Hepatocyte (in vitro differentiated cells): Measurements from ENCODE around the gene ARHGEF38. TPM values are rescaled to one million over a fixed set of nuclear protein-coding genes. Genes with fewer than 3 reads are reported as not detected.

Source experiments
- DNase-seq: peaks from one replicate; pipeline ENCODE4 v3.0.0-alpha.2; 2016; ENCODE audit warnings: low spot score
- H2AFZ ChIP-seq: fragments of 200-600 bp; sonication (generic); 2 replicates; pipeline ENCODE4 v1.6.0; 2016; ENCODE audit warnings: antibody characterized with exemption, mild to moderate bottlenecking
- H3K27ac ChIP-seq: fragments of 200-600 bp; sonication (generic); 2 replicates; pipeline ENCODE4 v1.5.1; 2016; ENCODE audit warnings: mild to moderate bottlenecking
- H3K27me3 ChIP-seq: fragments of 200-600 bp; sonication (generic); 2 replicates; pipeline ENCODE4 v1.6.1; 2016
- H3K36me3 ChIP-seq: fragments of 200-600 bp; sonication (generic); replicated peaks from 2 replicates; pipeline ENCODE4 v1.5.1; 2016; ENCODE audit warnings: low read depth; ENCODE audit not compliant: insufficient read depth
- H3K4me1 ChIP-seq: fragments of 200-600 bp; sonication (generic); 2 replicates; pipeline ENCODE4 v1.5.1; 2016; ENCODE audit warnings: mild to moderate bottlenecking, moderate library complexity; ENCODE audit not compliant: insufficient read depth
- H3K4me2 ChIP-seq: fragments of 200-600 bp; sonication (generic); 2 replicates; pipeline ENCODE4 v1.6.0; 2016
- H3K4me3 ChIP-seq: fragments of 200-600 bp; sonication (generic); 2 replicates; pipeline ENCODE4 v1.5.1; 2016; ENCODE audit warnings: mild to moderate bottlenecking
- H3K79me2 ChIP-seq: fragments of 200-600 bp; sonication (generic); 2 replicates; pipeline ENCODE4 v1.6.0; 2017; ENCODE audit warnings: mild to moderate bottlenecking
- H3K9me2 ChIP-seq: fragments of 200-600 bp; sonication (generic); replicated peaks from 2 replicates; pipeline ENCODE4 v1.6.0; 2017; ENCODE audit warnings: mild to moderate bottlenecking; ENCODE audit not compliant: insufficient read depth
- H3K9me3 ChIP-seq: fragments of 200-600 bp; sonication (generic); 2 replicates; pipeline ENCODE4 v1.5.1; 2016; ENCODE audit warnings: low read depth, mild to moderate bottlenecking
- H4K20me1 ChIP-seq: fragments of 200-600 bp; sonication (generic); 2 replicates; pipeline ENCODE4 v1.6.0; 2016; ENCODE audit warnings: mild to moderate bottlenecking; ENCODE audit not compliant: insufficient read depth, poor library complexity, severe bottlenecking
- CTCF ChIP-seq: fragments of 200-600 bp; sonication (generic); IDR thresholded peaks from 2 replicates; pipeline ENCODE4 v1.5.1; 2016; ENCODE audit warnings: antibody characterized with exemption, mild to moderate bottlenecking; ENCODE audit not compliant: poor library complexity
- EZH2 ChIP-seq: fragments of 200-600 bp; sonication (generic); IDR thresholded peaks from 2 replicates; pipeline ENCODE4 v1.6.1; 2016; ENCODE audit warnings: antibody characterized with exemption, mild to moderate bottlenecking, borderline replicate concordance
- EZH2phosphoT487 ChIP-seq: fragments of 200-600 bp; sonication (generic); IDR thresholded peaks from one replicate; pipeline ENCODE4 v1.6.1; 2018; ENCODE audit warnings: antibody characterized with exemption, mild to moderate bottlenecking, low read depth, moderate library complexity; ENCODE audit not compliant: unreplicated experiment, severe bottlenecking
- WGBS: methylation state at CpG from one replicate; pipeline ENCODE4 v1.1.6; 2016; ENCODE audit warnings: low lambda C conversion rate; ENCODE audit errors: missing lambda C conversion rate; 5-methylcytosine and 5-hydroxymethylcytosine counted together
- polyA plus RNA-seq: library from polyadenylated mRNA; unstranded; fragments of >200 nt; fragmentation: Nextera tagmentation; extraction: Ambion mirVana; gene quantifications from 2 replicates; pipeline ENCODE4 v1.2.1, GENCODE V29; 2016
- total RNA-seq: library from RNA; depleted of rRNA; stranded (reverse); fragments of >200 nt; gene quantifications from 2 replicates; pipeline ENCODE4 v1.2.3, GENCODE V29; 2014

ARHGEF38 gene
- total and polyA plus RNA-seq, 2 experiments from 2014 or later = 2.0 to 4.0 TPM

- no peak overlapping the region for H3K27ac ChIP-seq
- H3K4me3 ChIP-seq = no peak overlapping the region
- no peaks in the 10 kb centered on the region for H4K20me1 ChIP-seq
- no peaks in the 10 kb centered on the region for H3K9me2 ChIP-seq
- 86% methylated on average over 3 of the region's 3 CpGs for WGBS
- H3K9me3 ChIP-seq = no peaks in the 10 kb centered on the region
- H3K79me2 ChIP-seq = no peaks in the 10 kb centered on the region
- H3K27me3 ChIP-seq = no peaks in the 10 kb centered on the region
- H3K36me3 ChIP-seq = no peaks in the 10 kb centered on the region
- DNase-seq = no peak
- no peak overlapping the region for H3K4me2 ChIP-seq
- TF ChIP-seq EZH2 (no peak), EZH2phosphoT487 (no peak), CTCF (no peak)
- H3K4me1 ChIP-seq = peaks cover 5% of the 10 kb centered on the region
- no peak overlapping the region for H2AFZ ChIP-seq
Observed at GRCh38 chr4:105632599-105632998, 80.2 kb downstream of the ARHGEF38 start.

- no peak overlapping the region for H3K27ac ChIP-seq
Observed at GRCh38 chr4:105633241-105633640, 80.8 kb downstream of the ARHGEF38 start.

GRCh38 chr4:105634402-105635080 is 82.1 kb downstream of the ARHGEF38 start:
- no peaks in the 10 kb centered on the region for H3K27me3 ChIP-seq
- no peaks in the 10 kb centered on the region for H4K20me1 ChIP-seq
- H3K36me3 ChIP-seq = no peaks in the 10 kb centered on the region
- H3K9me2 ChIP-seq = no peaks in the 10 kb centered on the region
- H3K4me1 ChIP-seq = peaks cover 9% of the 10 kb centered on the region
- H2AFZ ChIP-seq = no peak overlapping the region
- no peak overlapping the region for H3K27ac ChIP-seq
- no peak for TF ChIP-seq EZH2
- no peak for TF ChIP-seq EZH2phosphoT487
- no peak for TF ChIP-seq CTCF
- 53% methylated on average over 1 of the region's 1 CpG for WGBS
- no peak for DNase-seq
- H3K4me3 ChIP-seq = no peak overlapping the region
- H3K79me2 ChIP-seq = no peaks in the 10 kb centered on the region
- H3K4me2 ChIP-seq = no peak overlapping the region
- H3K9me3 ChIP-seq = no peaks in the 10 kb centered on the region

More at GRCh38 chr4:105633241-105633640, 80.8 kb downstream of the ARHGEF38 start:
- Histone ChIP-seq H2AFZ (no peak overlapping the region), H3K27me3 (no peaks in the 10 kb centered on the region), H3K9me2 (no peaks in the 10 kb centered on the region), H4K20me1 (no peaks in the 10 kb centered on the region), H3K4me1 (peaks cover 9% of the 10 kb centered on the region), H3K79me2 (no peaks in the 10 kb centered on the region), H3K4me2 (no peak overlapping the region), H3K36me3 (no peaks in the 10 kb centered on the region), H3K4me3 (no peak overlapping the region), H3K9me3 (no peaks in the 10 kb centered on the region)
- 41% methylated on average over 3 of the region's 3 CpGs for WGBS
- TF ChIP-seq EZH2 (no peak), EZH2phosphoT487 (no peak), CTCF (no peak)
- DNase-seq = no peak
